Measurements from ENCODE around the gene NUCB2.

- TF ChIP-seq CTCF (conservative IDR thresholded peaks at IDR 0.05 in 1 of 2, IDR thresholded peaks at IDR 0.05 in 1 of 2; ENCODE audit: low read depth in 1 of 2, low read length in 2 of 2), result peak in 1 of 2 donors; percentile 37
- TF ChIP-seq EZH2 (IDR thresholded peaks at IDR 0.05; ENCODE audit: low read length, missing control alignments), result no peak
Measured at GRCh38 chr11:17351172-17351509, 74.6 kb downstream of the NUCB2 start.
